OCI-M1 (cell line): ENCODE results near the gene OSBPL2.

Source experiments
- DNase-seq: peaks from one replicate; lab custom pipeline; 2025; lab: John Stamatoyannopoulos, UW

The OSBPL2 gene

GRCh38 chr20:62302341-62303061 is 64.2 kb downstream of the OSBPL2 start, which contains the start of gene ADRM1:
Gene ADRM1 (plus strand): TSS chr20:62302997. CDS start chr20:62303569, 572 bp downstream.
- peak; percentile 98 for DNase-seq

DNA sequence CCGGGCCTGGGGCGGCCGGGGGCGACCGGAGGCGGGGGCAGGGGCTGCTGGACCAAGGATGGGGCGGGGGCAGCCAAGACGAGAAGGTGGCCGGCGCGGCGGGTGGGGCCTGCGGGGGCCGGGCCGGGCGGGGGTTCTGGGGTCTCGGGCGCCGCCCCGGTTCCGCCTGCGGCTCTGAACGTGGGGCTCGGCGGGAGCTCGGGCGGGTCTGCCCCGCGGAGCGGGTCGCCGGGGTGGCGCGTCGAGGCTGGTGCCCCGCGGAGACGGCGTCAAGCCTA is 64.7 kb downstream of the OSBPL2 start:
- DNase-seq, result no peak

DNA sequence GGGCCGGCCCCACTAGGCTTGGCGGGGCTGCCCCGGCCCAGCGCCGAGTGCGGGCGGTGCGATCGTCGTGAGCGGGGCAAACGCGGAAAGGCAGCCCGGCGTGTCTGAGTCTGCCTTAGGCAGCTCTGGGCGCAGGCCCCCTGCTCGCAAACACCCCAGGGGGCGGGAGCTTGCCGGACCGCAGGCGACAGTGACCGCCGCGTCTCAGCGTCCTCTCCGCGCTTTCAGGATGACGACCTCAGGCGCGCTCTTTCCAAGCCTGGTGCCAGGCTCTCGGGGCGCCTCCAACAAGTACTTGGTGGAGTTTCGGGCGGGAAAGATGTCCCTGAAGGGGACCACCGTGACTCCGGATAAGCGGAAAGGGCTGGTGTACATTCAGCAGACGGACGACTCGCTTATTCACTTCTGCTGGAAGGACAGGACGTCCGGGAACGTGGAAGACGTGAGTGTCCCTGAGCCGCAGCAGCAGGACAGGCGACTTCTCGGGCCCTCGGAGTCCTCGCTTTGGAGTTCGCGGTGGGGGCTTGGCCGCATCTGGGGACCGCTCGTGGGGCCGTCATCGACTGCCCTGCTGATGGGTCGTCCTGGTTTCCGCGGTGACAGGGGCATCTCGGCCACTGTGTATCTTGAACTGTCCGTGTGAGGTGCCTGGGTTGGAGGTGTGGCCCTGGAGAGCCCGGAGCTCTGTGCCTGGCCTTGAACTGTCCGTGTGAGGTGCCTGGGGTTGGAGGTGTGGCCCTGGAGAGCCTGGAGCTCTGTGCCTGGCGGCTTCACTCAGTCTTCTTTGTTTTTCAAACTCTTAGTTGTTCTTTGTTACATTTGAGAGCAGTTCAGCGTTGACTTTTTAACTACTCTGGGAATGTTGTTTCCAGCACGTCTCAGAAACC is 65.3 kb downstream of the OSBPL2 start:
- DNase-seq, result peak; percentile 31

DNA sequence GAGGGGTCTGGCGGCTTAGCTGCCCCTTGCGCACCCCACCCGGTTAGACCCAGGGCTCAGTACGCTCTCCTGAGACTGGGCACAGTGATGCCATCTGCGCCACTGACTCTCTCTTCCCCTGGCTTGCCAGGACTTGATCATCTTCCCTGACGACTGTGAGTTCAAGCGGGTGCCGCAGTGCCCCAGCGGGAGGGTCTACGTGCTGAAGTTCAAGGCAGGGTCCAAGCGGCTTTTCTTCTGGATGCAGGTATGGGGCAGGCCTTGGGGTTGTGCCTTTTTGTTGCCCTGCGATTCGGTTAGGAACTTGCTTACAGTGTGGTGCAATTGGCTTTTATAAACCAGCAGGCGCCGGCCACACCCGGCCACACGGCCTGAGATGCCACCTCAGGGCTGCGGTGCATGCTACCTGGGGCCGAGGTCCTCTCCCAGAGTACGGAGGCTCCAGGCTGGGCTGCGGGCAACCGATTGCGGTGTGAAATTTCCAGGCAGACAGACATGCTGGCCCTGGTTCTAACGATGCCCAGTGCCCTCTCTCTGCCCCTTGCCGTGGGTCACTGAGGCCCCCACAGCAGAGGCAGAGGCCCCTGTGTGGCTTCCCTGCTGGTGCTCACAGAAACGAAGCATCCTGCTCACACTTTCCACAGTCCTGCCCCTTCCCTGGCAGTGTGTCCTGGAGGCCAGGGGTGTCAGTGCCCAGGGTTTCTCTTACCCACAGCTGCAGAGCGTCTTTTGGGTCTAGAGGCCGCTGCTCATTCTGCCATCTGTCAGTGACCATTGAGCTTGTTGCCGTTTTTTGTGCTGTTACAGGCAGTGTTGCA is 66.2 kb downstream of the OSBPL2 start:
- DNase-seq, result no peak

DNA sequence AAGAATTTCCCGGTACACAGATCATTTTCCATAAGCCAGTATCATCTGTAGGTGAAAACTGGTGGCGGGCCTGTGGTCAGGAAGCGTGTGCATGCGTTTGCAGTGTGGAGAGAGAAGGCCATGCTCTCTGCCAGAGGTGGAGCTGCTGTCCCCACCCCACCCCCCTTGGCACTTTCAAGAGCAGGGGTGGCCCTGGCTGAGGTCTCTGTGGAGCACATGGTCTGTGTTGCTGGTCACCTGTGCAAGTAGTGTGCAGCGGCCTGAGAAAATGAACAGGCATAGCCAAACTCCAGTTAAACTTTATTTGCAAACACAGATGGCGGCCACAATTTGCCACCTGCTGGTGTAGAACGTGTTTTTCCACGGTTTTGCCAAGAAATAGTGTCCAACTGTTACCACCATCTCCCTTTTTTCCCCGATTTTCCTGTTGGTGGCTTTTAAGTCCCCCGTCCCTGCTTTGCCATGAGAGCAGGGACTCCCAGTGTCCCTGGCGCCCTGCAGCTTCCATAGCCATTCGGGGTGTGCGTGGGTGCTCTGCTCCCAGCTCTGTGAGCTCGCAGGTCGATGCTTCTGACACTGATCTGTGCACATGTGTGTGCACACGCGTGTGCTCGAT is 66.9 kb downstream of the OSBPL2 start:
- no peak for DNase-seq

DNA sequence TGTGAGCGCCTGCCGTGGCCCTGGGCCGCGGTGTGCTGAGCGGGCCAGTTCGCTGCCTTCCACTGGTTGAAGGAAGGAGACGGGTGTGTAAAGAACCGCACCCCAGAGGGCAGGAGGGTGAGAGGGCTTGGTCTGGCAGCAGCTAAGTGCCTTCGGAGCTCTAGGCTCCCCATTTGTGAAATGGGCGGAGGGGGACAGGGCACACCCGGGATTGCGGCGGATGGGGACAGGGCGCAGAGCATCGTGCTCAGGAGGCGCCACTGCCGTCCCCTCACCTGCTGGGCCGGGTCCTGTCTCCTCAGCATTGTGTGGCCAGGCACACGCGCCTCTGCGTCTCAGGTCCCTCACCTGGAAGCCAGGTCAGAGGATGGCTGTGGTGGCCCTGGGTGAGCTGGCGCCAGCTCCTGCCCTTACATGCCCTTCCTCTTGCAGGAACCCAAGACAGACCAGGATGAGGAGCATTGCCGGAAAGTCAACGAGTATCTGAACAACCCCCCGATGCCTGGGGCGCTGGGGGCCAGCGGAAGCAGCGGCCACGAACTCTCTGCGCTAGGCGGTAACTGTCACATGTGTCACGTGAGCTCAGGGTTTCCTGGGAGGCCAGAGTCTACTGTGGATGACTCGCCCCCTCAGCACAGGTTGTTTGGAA is 67.6 kb downstream of the OSBPL2 start:
- DNase-seq, result no peak

GRCh38 chr20:62306414-62307187 is 68.3 kb downstream of the OSBPL2 start:
- DNase-seq, result no peak

GRCh38 chr20:62307226-62308101 is 69.1 kb downstream of the OSBPL2 start:
- no peak for DNase-seq

- no peak for DNase-seq
These were observed 69.9 kb downstream of the OSBPL2 start for GRCh38 chr20:62308102-62308822.

DNA sequence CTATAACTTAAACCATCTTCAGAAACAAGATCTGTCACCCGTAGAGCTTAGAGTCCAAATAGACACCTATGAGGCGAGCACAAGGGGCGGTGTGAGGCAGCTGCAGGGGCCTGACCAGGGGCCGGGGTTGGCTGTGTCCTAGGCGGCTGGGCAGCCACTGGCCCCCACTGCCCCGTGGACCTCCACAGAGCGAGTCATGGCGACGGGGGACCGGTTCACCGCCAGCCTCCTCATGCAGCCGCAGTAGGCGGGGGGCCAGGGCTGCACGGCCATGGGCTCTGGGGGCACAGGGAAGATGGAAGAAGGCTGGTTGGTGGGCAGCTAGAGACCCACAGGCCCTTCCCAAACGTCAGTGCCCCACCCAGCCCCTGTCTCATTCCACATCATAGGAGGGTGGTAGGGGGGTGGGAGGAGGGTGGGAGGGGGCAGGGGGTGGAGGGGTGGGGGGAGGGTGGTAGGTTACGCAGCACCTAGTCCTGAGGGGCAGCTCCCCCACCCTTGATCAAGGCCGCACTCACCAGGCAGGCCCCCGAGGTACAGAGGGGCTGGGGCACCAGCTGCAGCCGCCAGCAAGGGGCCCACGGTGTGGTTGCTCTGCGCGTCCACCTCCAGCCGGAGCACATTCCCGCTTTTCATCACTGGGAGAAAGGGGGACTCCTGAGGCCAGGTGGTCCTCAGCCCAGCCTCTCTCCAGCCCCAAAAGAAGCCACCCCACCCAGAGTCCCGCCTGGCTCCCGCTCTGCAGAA is 71.0 kb downstream of the OSBPL2 start:
- no peak for DNase-seq

- DNase-seq, result no peak
These were observed 71.8 kb downstream of the OSBPL2 start for GRCh38 chr20:62309947-62310756.

- DNase-seq, result no peak
These were observed 72.4 kb downstream of the OSBPL2 start for GRCh38 chr20:62310757-62311121.

- DNase-seq, result no peak
These were observed 72.8 kb downstream of the OSBPL2 start for GRCh38 chr20:62311150-62311549.

DNA sequence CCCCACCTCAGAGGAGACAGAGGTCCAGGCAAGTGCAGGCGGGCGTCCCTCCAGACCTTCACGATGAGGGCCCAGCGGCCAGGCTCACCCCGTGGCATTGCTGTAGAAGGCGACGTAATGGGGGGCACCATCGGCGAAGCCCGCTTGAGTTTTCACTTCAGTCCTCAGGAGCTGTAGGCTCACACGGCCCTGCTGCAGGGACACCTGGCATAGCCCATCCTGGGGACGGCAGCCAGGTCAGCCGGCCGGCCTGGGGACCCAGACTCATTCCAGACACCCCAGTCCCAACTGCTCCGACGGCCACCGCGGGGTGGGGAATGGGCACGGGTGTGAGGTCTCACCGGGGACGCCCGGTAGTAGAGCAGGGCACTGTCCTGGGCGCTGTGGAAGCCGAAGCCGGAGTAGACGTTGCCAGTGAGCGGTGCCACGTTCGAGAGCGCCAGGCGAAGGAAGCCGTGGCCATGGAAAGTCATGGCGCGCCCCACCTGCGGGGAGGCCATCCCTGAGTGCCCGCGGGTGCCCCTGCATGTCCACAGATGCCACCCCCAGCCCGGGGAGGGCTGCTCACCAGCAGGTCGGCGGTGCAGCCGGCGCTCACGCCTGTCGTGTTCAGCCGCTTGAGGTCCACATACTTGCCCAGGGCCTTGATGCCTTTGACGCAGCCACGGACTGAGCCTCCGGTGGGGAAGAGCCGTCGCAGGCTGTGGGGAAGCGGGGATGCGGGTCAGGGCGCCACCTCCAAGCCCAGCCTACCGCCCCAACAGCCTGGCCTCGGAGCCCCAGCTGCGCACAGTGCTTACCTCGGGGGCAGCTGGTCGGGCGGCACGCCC is 73.7 kb downstream of the OSBPL2 start:
- no peak for DNase-seq

DNA sequence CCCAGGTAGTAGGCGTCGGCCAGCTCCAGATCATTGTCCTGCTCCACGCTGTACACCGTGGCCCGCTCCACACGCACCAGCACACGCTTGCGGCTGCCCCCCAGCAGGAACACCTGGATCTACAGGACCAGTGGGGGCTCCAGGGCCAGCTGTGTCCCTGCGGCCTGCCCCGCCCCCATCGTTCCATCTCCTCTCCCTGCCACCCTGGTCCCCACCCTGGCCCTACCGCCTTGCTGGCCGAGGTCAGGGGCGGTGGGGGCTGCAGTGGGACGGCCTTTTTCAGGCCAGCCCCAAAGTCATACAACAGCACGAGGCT is 74.3 kb downstream of the OSBPL2 start:
- no peak for DNase-seq

- no peak for DNase-seq
These were observed 74.7 kb downstream of the OSBPL2 start for GRCh38 chr20:62313021-62313420.
